Loucy (cell line): ENCODE data around the gene FER.
"Not testable (repeated sequence)": the region's sequence is repeated elsewhere in the genome, so short reads cannot be mapped to it uniquely, and the experiment has no call there.

Experiments
- CTCF ChIP-seq: fragments of 200-600 bp; sonication (generic); conservative IDR thresholded peaks from 2 replicates; pipeline ENCODE4 v1.5.1; 2014; ENCODE audit warnings: mild to moderate bottlenecking, antibody characterized with exemption, low read length
- EZH2phosphoT487 ChIP-seq: fragments of 200-600 bp; IDR thresholded peaks from 2 replicates; pipeline ENCODE4 v1.6.1; 2018; ENCODE audit warnings: antibody characterized with exemption, mild to moderate bottlenecking, moderate library complexity, borderline replicate concordance

DNA sequence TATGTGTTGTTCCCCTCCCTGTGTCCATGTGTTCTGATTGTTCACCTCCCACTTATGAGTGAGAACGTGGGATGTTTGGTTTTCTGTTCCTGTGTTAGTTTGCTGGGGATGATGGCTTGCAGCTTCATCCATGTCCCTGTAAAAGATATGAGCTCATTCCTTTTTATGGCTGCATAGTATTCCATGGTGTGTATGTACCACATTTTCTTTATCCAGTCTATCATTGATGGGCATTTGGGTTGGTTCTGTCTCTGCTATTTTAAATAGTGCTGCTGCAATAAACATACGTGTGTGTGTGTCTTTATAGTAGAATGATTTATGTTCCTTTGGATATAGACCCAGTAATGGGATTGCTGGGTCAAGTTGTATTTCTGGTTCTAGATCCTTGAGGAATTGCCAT, 26.4 kb downstream of the FER start:
- TF ChIP-seq CTCF, EZH2phosphoT487: not testable (repeated sequence)
